Esophagus muscularis mucosa (tissue), 4 donors: Measurements from ENCODE around the gene SH3GL2. TPM values are rescaled to one million over a fixed set of nuclear protein-coding genes. Genes with fewer than 3 reads are reported as not detected.

Experiments
- DNase-seq: peaks from one replicate; pipeline ENCODE4 v3.0.0-alpha.2; 2017; ENCODE audit errors: extremely low spot score
- H3K27ac ChIP-seq, 4 donors: fragments of 200-600 bp; sonication (generic); replicated peaks in 1 of 4; 1 replicate in 3 of 4; 2 replicates in 1 of 4; pipeline ENCODE4 v1.5.1; 2016 to 2019; ENCODE audit warnings: mild to moderate bottlenecking in 1 of 4
- H3K27me3 ChIP-seq, 4 donors: fragments of 200-600 bp; sonication (generic); one replicate each; pipeline versions ENCODE4 v1.5.1 to v1.6.0; 2016 to 2019
- H3K36me3 ChIP-seq, 4 donors: fragments of 200-600 bp; sonication (generic); one replicate each; pipeline ENCODE4 v1.5.1; 2016 to 2019
- H3K4me1 ChIP-seq, 4 donors: fragments of 200-600 bp; sonication (generic); one replicate each; pipeline ENCODE4 v1.5.1; 2016 to 2019
- H3K4me3 ChIP-seq, 4 donors: fragments of 200-600 bp; sonication (generic); 1 replicate in 2 of 4; 2 replicates in 2 of 4; pipeline ENCODE4 v1.5.1; 2016 to 2019; ENCODE audit warnings: mild to moderate bottlenecking in 4 of 4, moderate library complexity in 1 of 4
- H3K9me3 ChIP-seq, 4 donors: fragments of 200-600 bp; sonication (generic); 1 replicate in 3 of 4; 2 replicates in 1 of 4; pipeline ENCODE4 v1.5.1; 2016 to 2019
- EP300 ChIP-seq: sonication (generic); formaldehyde crosslinking; IDR thresholded peaks from one replicate; pipeline ENCODE4 v1.6.1; 2017; ENCODE audit warnings: antibody characterized with exemption
- POLR2A ChIP-seq: fragments of 450-650 bp; IDR thresholded peaks from one replicate; pipeline ENCODE4 v1.6.1; 2017; ENCODE audit warnings: antibody characterized with exemption, moderate library complexity, mild to moderate bottlenecking, low read depth
- POLR2AphosphoS5 ChIP-seq, 2 donors: sonication (generic); formaldehyde crosslinking; IDR thresholded peaks; one replicate each; pipeline ENCODE4 v1.6.1; 2017; ENCODE audit warnings: antibody characterized with exemption in 2 of 2
- WGBS: methylation state at CpG from one replicate; pipeline ENCODE4 v1.1.5; 2018; 5-methylcytosine and 5-hydroxymethylcytosine counted together
- intact Hi-C: fragments of 100-400 bp; cut with DNase I; formaldehyde crosslinking; loops from one replicate; pipeline ENCODE4 v1.15.1; 2023
- total RNA-seq, 4 donors: library from RNA; depleted of rRNA; stranded (reverse); fragments of >200 nt; gene quantifications; one replicate each; pipeline versions ENCODE4 v1.1.0 to v1.2.1, GENCODE V29; 2016
- TF ChIP-seq, protein P1 (sequence below), 3 experiments: fragments of 200-600 bp in 2 of 3; fragments of 450-650 bp in 1 of 3; sonication (generic) in 2 of 3; IDR thresholded peaks; one replicate each; pipeline ENCODE4 v1.5.1; 2017 to 2019; ENCODE audit warnings: antibody characterized with exemption in 3 of 3, mild to moderate bottlenecking in 2 of 3, moderate library complexity in 1 of 3

Gene SH3GL2
- total RNA-seq, 4 donors from 2014 or later: 3.3 to 6.7 (median 5.2) TPM

DNA sequence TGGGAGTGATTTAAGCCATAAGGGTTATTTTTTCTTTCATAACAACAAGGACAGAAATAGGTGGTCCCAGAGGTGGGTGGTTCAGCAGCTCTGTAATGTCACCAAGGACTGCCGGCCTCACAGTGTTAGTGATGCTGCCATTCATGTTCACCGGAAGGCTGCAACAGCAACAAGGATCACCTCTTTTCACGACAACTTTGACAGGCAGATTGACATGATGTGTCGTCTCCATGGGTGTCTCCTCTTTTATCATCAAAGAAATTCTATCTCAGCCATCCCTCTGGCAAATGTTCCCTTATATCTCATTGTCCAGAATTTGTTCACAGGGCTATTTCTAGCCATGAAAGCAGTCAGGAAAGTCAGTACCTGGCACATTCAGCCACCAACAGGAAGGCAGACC lies 231.5 kb downstream of the SH3GL2 start:
- Histone ChIP-seq H3K36me3 (no peaks in the 10 kb centered on the region), H3K4me3 (no peak overlapping the region), H3K4me1 (peaks cover 6 to 21% (median 18%) of the 10 kb centered on the region in 4 donors), H3K27me3 (no peaks in the 10 kb centered on the region), H3K9me3 (no peaks in the 10 kb centered on the region), H3K27ac (no peak overlapping the region)
- 74% methylated on average over 4 of the region's 4 CpGs for WGBS
- intact Hi-C loops: no loop called here
- DNase-seq: no peak
- TF ChIP-seq POLR2AphosphoS5 (IDR thresholded peaks at IDR 0.05): no peak
- TF ChIP-seq EP300: no peak
- TF ChIP-seq, protein P1, sequence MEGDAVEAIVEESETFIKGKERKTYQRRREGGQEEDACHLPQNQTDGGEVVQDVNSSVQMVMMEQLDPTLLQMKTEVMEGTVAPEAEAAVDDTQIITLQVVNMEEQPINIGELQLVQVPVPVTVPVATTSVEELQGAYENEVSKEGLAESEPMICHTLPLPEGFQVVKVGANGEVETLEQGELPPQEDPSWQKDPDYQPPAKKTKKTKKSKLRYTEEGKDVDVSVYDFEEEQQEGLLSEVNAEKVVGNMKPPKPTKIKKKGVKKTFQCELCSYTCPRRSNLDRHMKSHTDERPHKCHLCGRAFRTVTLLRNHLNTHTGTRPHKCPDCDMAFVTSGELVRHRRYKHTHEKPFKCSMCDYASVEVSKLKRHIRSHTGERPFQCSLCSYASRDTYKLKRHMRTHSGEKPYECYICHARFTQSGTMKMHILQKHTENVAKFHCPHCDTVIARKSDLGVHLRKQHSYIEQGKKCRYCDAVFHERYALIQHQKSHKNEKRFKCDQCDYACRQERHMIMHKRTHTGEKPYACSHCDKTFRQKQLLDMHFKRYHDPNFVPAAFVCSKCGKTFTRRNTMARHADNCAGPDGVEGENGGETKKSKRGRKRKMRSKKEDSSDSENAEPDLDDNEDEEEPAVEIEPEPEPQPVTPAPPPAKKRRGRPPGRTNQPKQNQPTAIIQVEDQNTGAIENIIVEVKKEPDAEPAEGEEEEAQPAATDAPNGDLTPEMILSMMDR (IDR thresholded peaks at IDR 0.05): no peak
- no peak for TF ChIP-seq POLR2A

DNA sequence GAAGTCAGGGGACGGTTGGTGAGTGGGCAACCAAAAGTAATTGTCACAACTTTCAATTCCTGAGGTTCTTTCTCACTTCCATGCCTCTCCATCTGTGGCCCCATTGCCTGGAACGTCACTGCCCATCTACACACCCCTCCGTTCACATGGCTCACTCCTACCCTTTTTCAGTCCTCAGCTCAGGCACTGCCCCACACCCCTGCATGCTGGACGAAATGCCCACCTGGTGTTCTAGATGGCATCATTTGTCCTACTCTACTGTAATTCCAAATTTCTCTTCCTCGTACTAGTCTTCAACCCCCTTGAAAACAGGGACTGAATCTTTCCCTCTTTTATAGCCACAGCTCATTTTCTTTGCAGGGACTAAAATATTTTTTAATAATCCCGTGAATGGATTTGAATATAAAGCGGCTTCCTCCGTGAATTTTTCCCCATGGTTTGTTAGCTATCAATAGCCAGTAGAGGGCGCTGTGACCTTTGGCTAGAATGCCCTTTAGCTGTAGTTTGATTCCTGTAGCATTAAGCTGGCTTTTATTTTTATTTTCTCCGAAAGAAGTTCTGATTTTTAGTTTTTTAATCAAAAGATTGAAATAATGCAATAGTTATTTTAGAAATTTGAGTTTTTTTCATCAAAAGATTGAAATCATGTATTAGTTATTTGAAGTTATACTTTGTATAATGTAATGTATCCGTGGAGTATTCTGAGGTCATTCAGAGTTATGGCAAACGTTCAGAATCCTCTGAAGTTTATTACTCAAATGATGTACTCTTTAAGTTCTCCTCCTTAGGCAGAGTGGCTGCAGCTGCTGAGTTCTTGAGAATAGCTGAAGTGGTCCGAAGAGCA lies 232.1 kb downstream of the SH3GL2 start:
- Histone ChIP-seq H3K27ac (peak overlapping the region in 3 of 4 donors; percentile 9 to 48 (median 41)), H3K27me3 (no peaks in the 10 kb centered on the region), H3K4me1 (peaks cover 6 to 21% (median 18%) of the 10 kb centered on the region in 4 donors), H3K36me3 (no peaks in the 10 kb centered on the region), H3K4me3 (peak overlapping the region in 3 of 4 donors; percentile 2 to 16 (median 3)), H3K9me3 (no peaks in the 10 kb centered on the region)
- TF ChIP-seq, protein P1 (IDR thresholded peaks at IDR 0.05): peak; percentile 82 to 90 (median 85)
- TF ChIP-seq POLR2AphosphoS5 (IDR thresholded peaks at IDR 0.05): no peak
- TF ChIP-seq POLR2A: no peak
- no peak for TF ChIP-seq EP300
- intact Hi-C loops: no loop called here
- no peak for DNase-seq
- WGBS: 21% methylated on average over 13 of the region's 13 CpGs

DNA sequence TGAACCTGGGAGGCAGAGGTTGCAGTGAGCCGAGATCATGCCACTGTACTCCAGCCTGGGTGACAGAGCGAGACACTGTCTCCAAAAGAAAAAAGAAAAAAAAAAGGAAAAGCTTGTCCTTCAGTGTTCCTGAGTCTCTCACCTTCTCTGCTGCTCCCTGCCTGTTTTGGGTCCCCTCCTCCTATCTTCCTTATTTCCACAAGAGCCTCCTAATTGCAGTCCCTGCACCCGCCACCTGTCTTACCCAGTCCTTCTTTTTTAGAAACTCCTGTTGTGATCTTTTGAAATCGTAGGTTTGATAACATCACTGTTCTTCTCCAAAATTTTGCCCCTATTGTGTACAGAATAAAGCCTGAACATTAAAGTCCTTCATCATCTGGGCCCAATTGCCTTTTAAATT lies 234.9 kb downstream of the SH3GL2 start:
- WGBS: 91% methylated on average over 4 of the region's 4 CpGs
- TF ChIP-seq, protein P1 (IDR thresholded peaks at IDR 0.05): no peak
- no peak for TF ChIP-seq POLR2AphosphoS5 (IDR thresholded peaks at IDR 0.05)
- no peak for TF ChIP-seq EP300
- no peak for TF ChIP-seq POLR2A
- intact Hi-C loops: no loop called here
- no peak for DNase-seq
- Histone ChIP-seq H3K27ac (no peak overlapping the region), H3K9me3 (no peaks in the 10 kb centered on the region), H3K36me3 (no peaks in the 10 kb centered on the region), H3K4me3 (no peak overlapping the region), H3K4me1 (peaks cover 6 to 21% (median 18%) of the 10 kb centered on the region in 4 donors), H3K27me3 (no peaks in the 10 kb centered on the region)

DNA sequence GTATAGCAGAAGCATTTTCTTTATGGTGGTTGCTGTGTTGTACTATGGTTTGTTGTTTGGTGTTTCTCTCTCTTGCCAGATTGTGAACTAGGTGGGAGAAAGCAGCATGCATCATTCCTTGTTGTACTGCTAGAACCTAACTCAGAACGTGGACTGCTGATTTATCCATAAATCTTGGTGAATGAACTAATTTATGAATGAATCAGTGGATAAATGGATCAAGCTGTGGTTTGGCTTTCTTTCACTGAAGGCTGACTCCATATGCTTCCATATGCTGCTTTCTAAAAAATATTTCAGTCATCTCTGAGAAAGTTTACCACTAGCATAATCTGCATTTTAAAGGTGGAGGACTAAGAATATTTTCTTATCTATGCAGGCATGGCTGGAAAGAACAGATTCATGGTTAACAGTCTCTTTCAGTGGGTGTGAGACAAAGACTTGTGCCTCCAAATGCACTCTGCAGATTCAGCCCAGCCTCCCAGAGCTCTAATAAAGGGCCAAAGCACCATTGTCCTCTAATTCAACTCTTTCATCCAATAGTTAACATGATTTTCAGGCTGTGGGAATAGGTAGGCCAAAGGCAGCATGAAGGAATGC lies 237.7 kb downstream of the SH3GL2 start:
- DNase-seq: no peak
- intact Hi-C loops: no loop called here
- H3K9me3 ChIP-seq: no peaks in the 10 kb centered on the region
- H3K36me3 ChIP-seq: no peaks in the 10 kb centered on the region
- H3K27ac ChIP-seq: no peak overlapping the region
- H3K4me3 ChIP-seq: no peak overlapping the region
- 72% methylated on average over 1 of the region's 1 CpG for WGBS
- TF ChIP-seq EP300: no peak
- TF ChIP-seq, protein P1 (IDR thresholded peaks at IDR 0.05): no peak
- peaks cover 6 to 10% (median 9%) of the 10 kb centered on the region in 4 donors for H3K4me1 ChIP-seq
- no peaks in the 10 kb centered on the region for H3K27me3 ChIP-seq
